SK-N-SH treated with all-trans-retinoic acid at 6 μM for 48 hours (cell line): ENCODE results near the gene TBCK.

ENCODE experiments used
- ATAC-seq: fragments of 200-7000 bp; cut with Tn5 transposase; 3 replicates; pipeline ENCODE4 v1.9.1; 2020; ENCODE audit warnings: mild to moderate bottlenecking, moderate library complexity
- ARNTL ChIP-seq: fragments of 450-650 bp; formaldehyde crosslinking; IDR thresholded peaks from 2 replicates; pipeline ENCODE4 v1.5.0; 2020; ENCODE audit warnings: low read depth, mild to moderate bottlenecking, moderate library complexity, borderline replicate concordance
- BACH2 ChIP-seq: fragments of 250-450 bp; sonication (Bioruptor Pico); IDR thresholded peaks from 2 replicates; pipeline ENCODE4 v1.9.0; 2021; ENCODE audit warnings: mild to moderate bottlenecking, borderline replicate concordance
- CREB5 ChIP-seq: fragments of 250-450 bp; sonication (Bioruptor Pico); IDR thresholded peaks from 2 replicates; pipeline ENCODE4 v1.5.1; 2020; ENCODE audit warnings: low read depth, mild to moderate bottlenecking, moderate library complexity
- CSDC2 ChIP-seq: fragments of 250-450 bp; sonication (Bioruptor Pico); IDR thresholded peaks from 2 replicates; pipeline ENCODE4 v1.5.0; 2020; ENCODE audit warnings: mild to moderate bottlenecking, moderate library complexity
- CSRNP3 ChIP-seq: fragments of 250-450 bp; sonication (Bioruptor Pico); IDR thresholded peaks from 2 replicates; pipeline ENCODE4 v1.5.1; 2021; ENCODE audit warnings: mild to moderate bottlenecking, moderate library complexity
- GLIS3 ChIP-seq: fragments of 250-450 bp; sonication (Bioruptor Pico); IDR thresholded peaks from 2 replicates; pipeline ENCODE4 v1.5.0; 2020; ENCODE audit warnings: mild to moderate bottlenecking, moderate library complexity
- ISL1 ChIP-seq: fragments of 250-450 bp; sonication (Bioruptor Pico); IDR thresholded peaks from 2 replicates; pipeline ENCODE4 v2.1.2; 2022; ENCODE audit warnings: mild to moderate bottlenecking, moderate library complexity
- PATZ1 ChIP-seq: fragments of 250-450 bp; sonication (Bioruptor Pico); IDR thresholded peaks from 2 replicates; pipeline ENCODE4 v1.8.0; 2020; ENCODE audit warnings: mild to moderate bottlenecking, moderate library complexity, borderline replicate concordance
- POU6F1 ChIP-seq: fragments of 250-450 bp; sonication (Bioruptor Pico); IDR thresholded peaks from 2 replicates; pipeline ENCODE4 v1.8.0; 2021; ENCODE audit warnings: low read depth, mild to moderate bottlenecking, moderate library complexity, borderline replicate concordance
- RARB ChIP-seq: fragments of 250-450 bp; sonication (Bioruptor Pico); IDR thresholded peaks from 2 replicates; pipeline ENCODE4 v1.8.0; 2021; ENCODE audit warnings: mild to moderate bottlenecking, moderate library complexity
- SNAI2 ChIP-seq: fragments of 250-450 bp; sonication (Bioruptor Pico); IDR thresholded peaks from 2 replicates; pipeline ENCODE4 v1.5.0; 2020; ENCODE audit warnings: mild to moderate bottlenecking, moderate library complexity
- TCF4 ChIP-seq: fragments of 250-450 bp; sonication (Bioruptor Pico); IDR thresholded peaks from 2 replicates; pipeline ENCODE4 v1.8.0; 2021; ENCODE audit warnings: mild to moderate bottlenecking, moderate library complexity, borderline replicate concordance
- TOX ChIP-seq: fragments of 250-450 bp; sonication (Bioruptor Pico); IDR thresholded peaks from 2 replicates; pipeline ENCODE4 v1.8.0; 2021; ENCODE audit warnings: mild to moderate bottlenecking, moderate library complexity, borderline replicate concordance
- TSHZ2 ChIP-seq: fragments of 250-450 bp; sonication (Bioruptor Pico); IDR thresholded peaks from 2 replicates; pipeline ENCODE4 v1.5.0; 2020; ENCODE audit warnings: mild to moderate bottlenecking, moderate library complexity
- ZC3H10 ChIP-seq: fragments of 250-450 bp; sonication (Bioruptor Pico); IDR thresholded peaks from 2 replicates; pipeline ENCODE4 v1.5.1; 2021; ENCODE audit warnings: mild to moderate bottlenecking, moderate library complexity
- ZFP30 ChIP-seq: fragments of 450-650 bp; formaldehyde crosslinking; IDR thresholded peaks from 2 replicates; pipeline ENCODE4 v1.5.0; 2022; ENCODE audit warnings: mild to moderate bottlenecking, moderate library complexity
- ZNF565 ChIP-seq: fragments of 450-650 bp; formaldehyde crosslinking; conservative IDR thresholded peaks from 2 replicates; pipeline ENCODE4 v1.5.0; 2020; ENCODE audit warnings: low read depth, mild to moderate bottlenecking, moderate library complexity
- ZNF70 ChIP-seq: fragments of 450-650 bp; formaldehyde crosslinking; IDR thresholded peaks from 2 replicates; pipeline ENCODE4 v1.5.0; 2020; ENCODE audit warnings: mild to moderate bottlenecking, moderate library complexity
- ZNF8 ChIP-seq: fragments of 450-650 bp; formaldehyde crosslinking; IDR thresholded peaks from 2 replicates; pipeline ENCODE4 v1.5.0; 2020; ENCODE audit warnings: mild to moderate bottlenecking, moderate library complexity

The TBCK gene

GRCh38 chr4:105994841-105995501, 321.0 kb downstream of the TBCK start:
- no peak for ATAC-seq
- no peak for TF ChIP-seq ARNTL (CRISPR knock-in tag)
- TF ChIP-seq CREB5 (CRISPR knock-in tag): no peak
- TF ChIP-seq PATZ1 (CRISPR knock-in tag): no peak
- no peak for TF ChIP-seq RARB
- TF ChIP-seq ZNF565 (CRISPR knock-in tag): no peak
- TF ChIP-seq ZNF70 (CRISPR knock-in tag): no peak
- no peak for TF ChIP-seq ZNF8 (CRISPR knock-in tag)
- no peak for TF ChIP-seq POU6F1
- no peak for TF ChIP-seq ZC3H10 (CRISPR knock-in tag)
- TF ChIP-seq TSHZ2: no peak
- no peak for TF ChIP-seq SNAI2 (CRISPR knock-in tag)

- peak; percentile 35; the same call in 2 of the 3 replicates for ATAC-seq
- no peak for TF ChIP-seq ISL1 (CRISPR knock-in tag)
- TF ChIP-seq ZFP30: no peak
- no peak for TF ChIP-seq ZC3H10 (CRISPR knock-in tag)
- no peak for TF ChIP-seq CREB5 (CRISPR knock-in tag)
- no peak for TF ChIP-seq TSHZ2
- TF ChIP-seq ZNF8 (CRISPR knock-in tag): no peak
- no peak for TF ChIP-seq ARNTL (CRISPR knock-in tag)
- TF ChIP-seq POU6F1: no peak
- no peak for TF ChIP-seq GLIS3 (CRISPR knock-in tag)
- no peak for TF ChIP-seq SNAI2 (CRISPR knock-in tag)
- no peak for TF ChIP-seq CSRNP3 (CRISPR knock-in tag)
- no peak for TF ChIP-seq TOX
- no peak for TF ChIP-seq ZNF70 (CRISPR knock-in tag)
- TF ChIP-seq TCF4 (CRISPR knock-in tag): no peak
- no peak for TF ChIP-seq PATZ1 (CRISPR knock-in tag)
- TF ChIP-seq CSDC2 (CRISPR knock-in tag): no peak
- TF ChIP-seq ZNF565 (CRISPR knock-in tag): no peak
- no peak for TF ChIP-seq RARB
- no peak for TF ChIP-seq BACH2 (CRISPR knock-in tag)
Observed at GRCh38 chr4:105994061-105994460, 321.9 kb downstream of the TBCK start.
